ENCODE results near the gene ADAMTS9.

- TF ChIP-seq POLR2A (IDR thresholded peaks at IDR 0.05), result no peak
- no peak for TF ChIP-seq CTCF (IDR thresholded peaks at IDR 0.05 in 4 of 5, conservative IDR thresholded peaks at IDR 0.05 in 1 of 5)
Measured at GRCh38 chr3:64578797-64579196, 109.0 kb downstream of the ADAMTS9 start.
